H9 (cell line): ENCODE data around the gene MYO1E. TPM values are rescaled to one million over a fixed set of nuclear protein-coding genes. Genes with fewer than 3 reads are reported as not detected.

Source experiments
- DNase-seq: peaks from one replicate; pipeline ENCODE4 v3.0.0-alpha.2; 2017
- H2AFZ ChIP-seq: one replicate; pipeline ENCODE4 v1.6.1; 2013; ENCODE audit warnings: mild to moderate bottlenecking, low read length, control low read depth, moderate library complexity
- H2AK5ac ChIP-seq: 2 replicates; pipeline ENCODE4 v1.6.1; 2013; ENCODE audit warnings: low read length, control low read depth, mixed read lengths; ENCODE audit not compliant: insufficient read length
- H2BK120ac ChIP-seq: one replicate; pipeline ENCODE4 v1.6.1; 2013; ENCODE audit warnings: low read depth, mild to moderate bottlenecking, low read length, control low read depth, inconsistent platforms; ENCODE audit not compliant: poor library complexity, severe bottlenecking
- H2BK12ac ChIP-seq: 2 replicates; pipeline ENCODE4 v1.6.1; 2013; ENCODE audit warnings: low read length, control low read depth, mixed read lengths, low read depth; ENCODE audit not compliant: insufficient read length
- H2BK15ac ChIP-seq: 2 replicates; pipeline ENCODE4 v1.6.1; 2013; ENCODE audit warnings: low read depth, low read length, control low read depth
- H2BK20ac ChIP-seq: one replicate; pipeline ENCODE4 v1.6.1; 2013; ENCODE audit warnings: low read depth, mild to moderate bottlenecking, low read length, control low read depth, inconsistent platforms; ENCODE audit not compliant: poor library complexity, severe bottlenecking
- H2BK5ac ChIP-seq: 2 replicates; pipeline ENCODE4 v1.6.1; 2013; ENCODE audit warnings: low read length, control low read depth, mixed read lengths; ENCODE audit not compliant: insufficient read length
- H3K14ac ChIP-seq: 2 replicates; pipeline ENCODE4 v1.6.1; 2013; ENCODE audit warnings: low read length, control low read depth; ENCODE audit not compliant: insufficient read depth
- H3K18ac ChIP-seq: 2 replicates; pipeline ENCODE4 v1.6.1; 2013; ENCODE audit warnings: low read depth, mild to moderate bottlenecking, mixed read lengths, low read length, control low read depth; ENCODE audit not compliant: insufficient read length
- H3K23ac ChIP-seq: 2 replicates; pipeline ENCODE4 v1.6.1; 2013; ENCODE audit warnings: low read length, control low read depth, mixed read lengths, low read depth; ENCODE audit not compliant: insufficient read length
- H3K23me2 ChIP-seq: 2 replicates; pipeline ENCODE4 v1.6.1; 2013; ENCODE audit warnings: low read depth, mild to moderate bottlenecking, mixed read lengths, low read length, control low read depth; ENCODE audit not compliant: insufficient read length, poor library complexity, severe bottlenecking
- H3K27ac ChIP-seq: 2 replicates; pipeline ENCODE4 v1.5.1; 2013; ENCODE audit warnings: low read length, control low read depth, mixed read lengths, low read depth; ENCODE audit not compliant: insufficient read length
- H3K27me3 ChIP-seq: 2 replicates; pipeline ENCODE4 v1.6.1; 2013; ENCODE audit warnings: low read length, control low read depth, inconsistent platforms; ENCODE audit not compliant: insufficient read depth
- H3K4ac ChIP-seq: 2 replicates; pipeline ENCODE4 v1.6.1; 2013; ENCODE audit warnings: low read depth, mild to moderate bottlenecking, control low read depth, inconsistent platforms, low read length, moderate library complexity
- H3K4me1 ChIP-seq: 2 replicates; pipeline ENCODE4 v1.6.1; 2013; ENCODE audit warnings: low read length, control low read depth, inconsistent platforms; ENCODE audit not compliant: insufficient read depth
- H3K4me2 ChIP-seq: 2 replicates; pipeline ENCODE4 v1.6.1; 2013; ENCODE audit warnings: low read length, control low read depth, mixed read lengths; ENCODE audit not compliant: insufficient read length, insufficient read depth
- H3K56ac ChIP-seq: 2 replicates; pipeline ENCODE4 v1.6.1; 2013; ENCODE audit warnings: low read depth, mild to moderate bottlenecking, mixed read lengths, low read length, control low read depth; ENCODE audit not compliant: insufficient read length
- H3K79me1 ChIP-seq: 2 replicates; pipeline ENCODE4 v1.6.1; 2013; ENCODE audit warnings: low read depth, mild to moderate bottlenecking, moderate library complexity, low read length, control low read depth, inconsistent platforms; ENCODE audit not compliant: insufficient read depth, poor library complexity, severe bottlenecking
- H3K79me2 ChIP-seq: 2 replicates; pipeline ENCODE4 v1.6.1; 2013; ENCODE audit warnings: low read length, control low read depth, inconsistent platforms; ENCODE audit not compliant: insufficient read depth
- H3K9ac ChIP-seq: 2 replicates; pipeline ENCODE4 v1.6.1; 2013; ENCODE audit warnings: low read length, control low read depth, mixed read lengths; ENCODE audit not compliant: insufficient read length; ENCODE audit errors: extremely low read depth
- H3K9me3 ChIP-seq: one replicate; pipeline ENCODE4 v1.6.1; 2013; ENCODE audit warnings: low read depth, low read length, inconsistent platforms; ENCODE audit not compliant: control insufficient read depth
- H3T11ph ChIP-seq: one replicate; pipeline ENCODE4 v1.6.1; 2013; ENCODE audit warnings: mild to moderate bottlenecking, low read length, control low read depth, inconsistent platforms
- H4K20me1 ChIP-seq: one replicate; pipeline ENCODE4 v1.6.1; 2013; ENCODE audit not compliant: control insufficient read depth, insufficient read length, insufficient read depth
- H4K5ac ChIP-seq: 2 replicates; pipeline ENCODE4 v1.6.1; 2013; ENCODE audit warnings: low read depth, mild to moderate bottlenecking, mixed read lengths, low read length, control low read depth; ENCODE audit not compliant: insufficient read length
- H4K8ac ChIP-seq: replicated peaks from 2 replicates; pipeline ENCODE4 v1.6.1; 2013; ENCODE audit warnings: low read length, control low read depth, mixed read lengths, low read depth; ENCODE audit not compliant: insufficient read length
- H4K91ac ChIP-seq: 2 replicates; pipeline ENCODE4 v1.6.1; 2013; ENCODE audit warnings: low read depth, mild to moderate bottlenecking, moderate library complexity, mixed read lengths, low read length, control low read depth; ENCODE audit not compliant: insufficient read length
- H3K27ac Mint-ChIP-seq, 3 experiments: 2 replicates in 2 of 3; 3 replicates in 1 of 3; pipeline ENCODE4 v1.8.0; 2020 to 2021; ENCODE audit warnings: mixed read lengths in 3 of 3, mild to moderate bottlenecking in 1 of 3, moderate library complexity in 1 of 3
- H3K27me3 Mint-ChIP-seq: 2 replicates; pipeline ENCODE4 v1.8.0; 2021; ENCODE audit warnings: low read depth, mild to moderate bottlenecking, moderate library complexity, mixed read lengths
- H3K36me3 Mint-ChIP-seq, 3 experiments: 2 replicates in 2 of 3; 3 replicates in 1 of 3; pipeline ENCODE4 v1.8.0; 2020 to 2021; ENCODE audit warnings: low read depth in 3 of 3, mixed read lengths in 3 of 3; ENCODE audit not compliant: insufficient read depth in 1 of 3
- H3K4me1 Mint-ChIP-seq, 2 experiments: 2 replicates each; pipeline ENCODE4 v1.8.0; 2020; ENCODE audit warnings: mixed read lengths in 2 of 2
- H3K4me3 Mint-ChIP-seq, 2 experiments: 2 replicates in 1 of 2; 3 replicates in 1 of 2; pipeline ENCODE4 v1.8.0; 2020 to 2021; ENCODE audit warnings: mild to moderate bottlenecking in 2 of 2, mixed read lengths in 2 of 2, moderate library complexity in 1 of 2
- H3K9me3 Mint-ChIP-seq, 2 experiments: 2 replicates in 1 of 2; 3 replicates in 1 of 2; pipeline ENCODE4 v1.8.0; 2020; ENCODE audit warnings: mild to moderate bottlenecking in 2 of 2, mixed read lengths in 2 of 2, moderate library complexity in 1 of 2
- WGBS: extraction: QIAGEN DNeasy Blood & Tissue Kit; methylation state at CpG from one replicate; pipeline ENCODE4 v1.1.7; 2013; ENCODE audit warnings: missing lambda C conversion rate, low lambda C conversion rate, mixed read lengths; ENCODE audit not compliant: insufficient read length; ENCODE audit errors: extremely low coverage; 5-methylcytosine and 5-hydroxymethylcytosine counted together
- total RNA-seq: library from RNA; stranded (reverse); gene quantifications from 2 replicates; pipeline ENCODE4 v1.2.1, GENCODE V29; 2021
- TF ChIP-seq, protein P1 (sequence below): fragments of 200-600 bp; sonication (generic); conservative IDR thresholded peaks from 3 replicates; pipeline ENCODE4 v1.8.0; 2021; ENCODE audit warnings: antibody characterized with exemption, mild to moderate bottlenecking

Gene MYO1E
- total RNA-seq, 1 experiment from 2014 or later, result 235 TPM

DNA sequence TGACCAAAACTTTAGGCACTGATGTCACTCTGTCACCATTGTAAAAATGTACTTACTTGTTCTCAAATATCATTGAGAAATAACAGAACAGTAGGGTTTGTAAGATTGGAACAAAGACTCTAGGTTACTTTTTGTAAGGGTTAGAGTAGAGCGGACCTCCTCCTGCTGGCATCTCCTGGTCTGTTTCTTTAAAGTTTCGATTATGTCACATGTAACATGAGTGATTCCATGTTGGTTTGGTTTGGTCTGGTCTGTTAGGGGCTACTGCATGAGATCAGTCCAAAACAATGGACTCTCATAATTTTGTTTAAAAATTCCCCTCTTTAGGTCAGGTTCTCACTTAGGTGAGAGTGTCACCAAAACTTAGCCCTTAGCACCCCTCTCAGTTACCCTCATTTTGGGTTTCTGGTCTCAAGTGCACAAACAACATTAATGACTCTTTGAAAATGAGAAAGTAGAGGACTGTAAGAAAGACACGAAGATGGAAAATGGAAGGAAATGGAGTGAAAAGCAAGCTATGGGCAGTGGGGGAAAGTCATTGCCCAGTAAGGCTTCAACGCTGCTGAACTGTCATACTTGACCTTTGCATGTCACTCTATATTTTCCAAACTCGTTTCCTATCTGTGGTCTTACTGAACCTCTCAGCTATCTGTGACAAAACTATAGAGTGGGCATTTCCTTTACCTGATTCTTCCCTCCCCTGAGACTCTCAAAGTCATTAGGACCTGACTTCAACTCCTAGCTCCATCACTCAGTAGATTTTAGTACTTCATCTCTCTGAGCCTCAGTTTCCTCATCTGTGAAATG lies 113.3 kb downstream of the MYO1E start:
- WGBS, result no CpG with 5 or more reads among the region's 5 CpGs
- H2BK20ac ChIP-seq, result no peak overlapping the region

More for the DNA sequence above, 113.3 kb downstream of the MYO1E start:
- H3K36me3 Mint-ChIP-seq, result peaks cover 0 to 36% (median 18%) of the 10 kb centered on the region in 3 experiments; a peak in 5 of 7 replicates
- no peak overlapping the region for H3K56ac ChIP-seq
- no peaks in the 10 kb centered on the region for H3K9me3 Mint-ChIP-seq
- H2BK15ac ChIP-seq, result no peak overlapping the region
- no peaks in the 10 kb centered on the region for H3K79me1 ChIP-seq
- H3K27me3 Mint-ChIP-seq, result no peaks in the 10 kb centered on the region
- H3K4me1 ChIP-seq, result no peaks in the 10 kb centered on the region
- TF ChIP-seq, protein P1, sequence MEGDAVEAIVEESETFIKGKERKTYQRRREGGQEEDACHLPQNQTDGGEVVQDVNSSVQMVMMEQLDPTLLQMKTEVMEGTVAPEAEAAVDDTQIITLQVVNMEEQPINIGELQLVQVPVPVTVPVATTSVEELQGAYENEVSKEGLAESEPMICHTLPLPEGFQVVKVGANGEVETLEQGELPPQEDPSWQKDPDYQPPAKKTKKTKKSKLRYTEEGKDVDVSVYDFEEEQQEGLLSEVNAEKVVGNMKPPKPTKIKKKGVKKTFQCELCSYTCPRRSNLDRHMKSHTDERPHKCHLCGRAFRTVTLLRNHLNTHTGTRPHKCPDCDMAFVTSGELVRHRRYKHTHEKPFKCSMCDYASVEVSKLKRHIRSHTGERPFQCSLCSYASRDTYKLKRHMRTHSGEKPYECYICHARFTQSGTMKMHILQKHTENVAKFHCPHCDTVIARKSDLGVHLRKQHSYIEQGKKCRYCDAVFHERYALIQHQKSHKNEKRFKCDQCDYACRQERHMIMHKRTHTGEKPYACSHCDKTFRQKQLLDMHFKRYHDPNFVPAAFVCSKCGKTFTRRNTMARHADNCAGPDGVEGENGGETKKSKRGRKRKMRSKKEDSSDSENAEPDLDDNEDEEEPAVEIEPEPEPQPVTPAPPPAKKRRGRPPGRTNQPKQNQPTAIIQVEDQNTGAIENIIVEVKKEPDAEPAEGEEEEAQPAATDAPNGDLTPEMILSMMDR, result no peak
- no peaks in the 10 kb centered on the region for H3K23me2 ChIP-seq
- no peak overlapping the region for H2AK5ac ChIP-seq
- H3K27me3 ChIP-seq, result no peaks in the 10 kb centered on the region
- no peaks in the 10 kb centered on the region for H3K9me3 ChIP-seq
- H2BK12ac ChIP-seq, result no peak overlapping the region
- no peak overlapping the region for H4K8ac ChIP-seq
- no peak overlapping the region for H2BK120ac ChIP-seq
- H3K4me3 Mint-ChIP-seq, result no peak overlapping the region
- H3K79me2 ChIP-seq, result no peaks in the 10 kb centered on the region
- no peak overlapping the region for H2BK5ac ChIP-seq
- H3K4me2 ChIP-seq, result no peak overlapping the region
- DNase-seq, result no peak
- no peak overlapping the region for H3K14ac ChIP-seq
- no peaks in the 10 kb centered on the region for H4K20me1 ChIP-seq
- H3K4ac ChIP-seq, result no peak overlapping the region
- peaks cover 2 to 6% of the 10 kb centered on the region in 2 experiments; a peak in 3 of 4 replicates for H3K4me1 Mint-ChIP-seq
- H4K91ac ChIP-seq, result no peak overlapping the region
- H3K27ac ChIP-seq, result no peak overlapping the region
- no peak overlapping the region for H3K18ac ChIP-seq
- H3K27ac Mint-ChIP-seq, result peak overlapping the region in 2 of 3 experiments; percentile 8 to 17; a peak in 1 of 7 replicates
- no peak overlapping the region for H3K23ac ChIP-seq
- no peak overlapping the region for H3T11ph ChIP-seq
- H2AFZ ChIP-seq, result no peak overlapping the region
- no peak overlapping the region for H4K5ac ChIP-seq
- H3K9ac ChIP-seq, result no peak overlapping the region
